Neural cell (in vitro differentiated cells): ENCODE results near the gene SIRT3.
"Not testable (repeated sequence)": the region's sequence is repeated elsewhere in the genome, so short reads cannot be mapped to it uniquely, and the experiment has no call there.

Source experiments
- POLR2AphosphoS5 ChIP-seq: IDR thresholded peaks from 2 replicates; pipeline ENCODE4 v1.6.1; 2012
- RAD21 ChIP-seq: fragments of 450-650 bp; conservative IDR thresholded peaks from 2 replicates; pipeline ENCODE4 v1.6.1; 2014; ENCODE audit warnings: antibody characterized with exemption, mild to moderate bottlenecking, moderate library complexity
- TF ChIP-seq, protein P1 (sequence below): fragments of 450-650 bp; IDR thresholded peaks from 2 replicates; pipeline ENCODE4 v1.5.1; 2014; ENCODE audit warnings: antibody characterized with exemption, mild to moderate bottlenecking, moderate library complexity; ENCODE audit not compliant: poor library complexity, severe bottlenecking

DNA sequence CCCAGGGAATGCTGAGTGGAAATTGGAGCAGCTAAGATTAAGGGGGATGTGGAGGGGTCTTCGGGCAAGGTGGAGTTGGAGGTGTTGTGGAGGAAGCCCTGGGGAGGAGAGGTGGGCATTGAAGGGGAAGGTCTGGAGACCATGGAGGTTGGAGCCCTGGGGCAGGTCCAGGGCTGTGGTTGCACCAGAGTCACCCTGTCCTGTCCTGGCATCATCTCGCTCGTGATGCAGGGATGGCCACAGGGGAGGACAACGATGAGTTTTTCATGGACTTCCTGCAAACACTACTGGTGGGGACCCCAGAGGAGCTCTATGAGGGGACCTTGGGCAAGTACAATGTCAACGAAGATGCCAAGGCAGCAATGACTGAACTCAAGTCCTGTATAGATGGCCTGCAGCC, 42.7 kb downstream of the SIRT3 start:
- not testable (repeated sequence) for TF ChIP-seq POLR2AphosphoS5, RAD21
- TF ChIP-seq, protein P1, sequence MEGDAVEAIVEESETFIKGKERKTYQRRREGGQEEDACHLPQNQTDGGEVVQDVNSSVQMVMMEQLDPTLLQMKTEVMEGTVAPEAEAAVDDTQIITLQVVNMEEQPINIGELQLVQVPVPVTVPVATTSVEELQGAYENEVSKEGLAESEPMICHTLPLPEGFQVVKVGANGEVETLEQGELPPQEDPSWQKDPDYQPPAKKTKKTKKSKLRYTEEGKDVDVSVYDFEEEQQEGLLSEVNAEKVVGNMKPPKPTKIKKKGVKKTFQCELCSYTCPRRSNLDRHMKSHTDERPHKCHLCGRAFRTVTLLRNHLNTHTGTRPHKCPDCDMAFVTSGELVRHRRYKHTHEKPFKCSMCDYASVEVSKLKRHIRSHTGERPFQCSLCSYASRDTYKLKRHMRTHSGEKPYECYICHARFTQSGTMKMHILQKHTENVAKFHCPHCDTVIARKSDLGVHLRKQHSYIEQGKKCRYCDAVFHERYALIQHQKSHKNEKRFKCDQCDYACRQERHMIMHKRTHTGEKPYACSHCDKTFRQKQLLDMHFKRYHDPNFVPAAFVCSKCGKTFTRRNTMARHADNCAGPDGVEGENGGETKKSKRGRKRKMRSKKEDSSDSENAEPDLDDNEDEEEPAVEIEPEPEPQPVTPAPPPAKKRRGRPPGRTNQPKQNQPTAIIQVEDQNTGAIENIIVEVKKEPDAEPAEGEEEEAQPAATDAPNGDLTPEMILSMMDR, result not testable (repeated sequence)
